Aorta (tissue), 5 donors: ENCODE results near the gene ADM5. TPM values are rescaled to one million over a fixed set of nuclear protein-coding genes. Genes with fewer than 3 reads are reported as not detected.
A peak's percentile ranks its signal among the peaks of the same experiment; 100 is the strongest.

ENCODE experiments used
- ATAC-seq: fragments of 200-7000 bp; cut with Tn5 transposase; one replicate; pipeline ENCODE4 v1.9.1; 2022; ENCODE audit warnings: moderate library complexity; ENCODE audit not compliant: low FRiP score
- DNase-seq, 2 donors: peaks; one replicate each; pipeline ENCODE4 v3.0.0-alpha.2; 2020
- H3K27ac ChIP-seq, 2 donors: one replicate each; pipeline ENCODE4 v1.5.1; 2013; ENCODE audit warnings: low read length in 2 of 2, mild to moderate bottlenecking in 2 of 2, moderate library complexity in 2 of 2, control low read depth in 1 of 2, inconsistent platforms in 1 of 2, low read depth in 1 of 2
- H3K27me3 ChIP-seq, 2 donors: one replicate each; pipeline ENCODE4 v1.6.1; 2013; ENCODE audit warnings: control low read depth in 1 of 2, low read length in 1 of 2, mild to moderate bottlenecking in 1 of 2, moderate library complexity in 1 of 2; ENCODE audit not compliant: insufficient read depth in 2 of 2, control insufficient read depth in 1 of 2
- H3K36me3 ChIP-seq, 2 donors: one replicate each; pipeline ENCODE4 v1.6.1; 2013; ENCODE audit warnings: control low read depth in 1 of 2, low read length in 1 of 2, mild to moderate bottlenecking in 1 of 2; ENCODE audit not compliant: insufficient read depth in 2 of 2, control insufficient read depth in 1 of 2
- H3K4me1 ChIP-seq, 2 donors: one replicate each; pipeline ENCODE4 v1.6.1; 2013; ENCODE audit warnings: low read length in 2 of 2, control low read depth in 1 of 2, mild to moderate bottlenecking in 1 of 2, moderate library complexity in 1 of 2; ENCODE audit not compliant: insufficient read depth in 2 of 2, control insufficient read depth in 1 of 2
- H3K4me3 ChIP-seq, 2 donors: one replicate each; pipeline ENCODE4 v1.5.1; 2013; ENCODE audit warnings: low read length in 2 of 2, control low read depth in 1 of 2, mild to moderate bottlenecking in 1 of 2
- H3K9me3 ChIP-seq: one replicate; pipeline ENCODE4 v1.6.1; 2013; ENCODE audit warnings: mild to moderate bottlenecking, low read length; ENCODE audit not compliant: control insufficient read depth
- whole genome bisulfite sequencing, 2 donors: extraction: QIAGEN DNeasy Blood & Tissue Kit; methylation state at CpG; one replicate each; pipeline ENCODE4 v1.1.7; 2013; 5-methylcytosine and 5-hydroxymethylcytosine counted together
- intact Hi-C, 2 donors: fragments of 100-400 bp; cut with DNase I; formaldehyde crosslinking; loops; one replicate each; pipeline versions ENCODE4 v1.14.2 to v1.15.0; 2022
- long read RNA-seq, 2 donors: library from polyadenylated mRNA; unstranded; transcript quantifications; one replicate each; pipeline ENCODE4 v2.0.0, GENCODE V29; 2020 to 2021
- polyA plus RNA-seq, 2 donors: library from polyadenylated mRNA; stranded (reverse); fragments of 200-250 nt; gene quantifications; one replicate each; pipeline ENCODE4 v1.2.3, GENCODE V29; 2013
- total RNA-seq, 2 donors: library from RNA; stranded (reverse); fragmentation: NEBNext Ultra II Directional; extraction: Animal tissue kit (Norgen Biotek cat#: 25700); gene quantifications; one replicate each; pipeline ENCODE4 v1.2.1, GENCODE V29; 2021
- donor health status: healthy with polysubstance abuse.
- donor health status: Bipolar disorder and iron deficiency.
- donor health status: DM: no; HTN: no; CAD: no.
- donor health status: DM: no; HTN: no; CAD: no.
- donor health status: DM: yes; HTN: yes; CAD: no.

The ADM5 gene
- 1 to 10 TPM in 1 of 2 donors, under 1 TPM in 1; 0.94 to 4.8 TPM for total RNA-seq
- under 1 TPM; 0.13 to 0.63 TPM for polyA plus RNA-seq
- long read RNA-seq, donor 1, partial matches to known transcripts = 0 of 1 reads
- long read RNA-seq, donor 1, other reads (novel, unspliced or antisense) = 0 of 1 reads
- long read RNA-seq, donor 2, transcript ADM5-201 (2 exons, 1,718 nt) = major isoform, 8 of 8 reads
- long read RNA-seq, donor 2, partial matches to known transcripts = 0 of 8 reads
- long read RNA-seq, donor 2, other reads (novel, unspliced or antisense) = 0 of 8 reads

- Histone ChIP-seq H3K9me3 (no peaks in the 10 kb centered on the region), H3K36me3 (peaks cover 0 to 8% of the 10 kb centered on the region in 2 donors), H3K4me1 (no peaks in the 10 kb centered on the region), H3K27ac (no peak within 1 kb of the TSS), H3K27me3 (no peaks in the 10 kb centered on the region), H3K4me3 (peak within 1 kb of the TSS; percentile 3 to 8)
- peak in 1 of 2 donors; percentile 82 for DNase-seq
- intact Hi-C loops = loop anchor here in 1 of 2 donors (10.0 kb wide), 1 partner anchor 65 kb away; no protein-coding TSS in a partner anchor
- ATAC-seq = peak; percentile 30
- WGBS, 2 donors = 30 to 33% methylated on average over 52 to 54 of the region's 54 CpGs
These were observed at the start of gene ADM5 for GRCh38 chr19:49689133-49690078. Gene ADM5, plus strand, starts transcription at chr19:49689594. Its CDS starts 244 bp downstream, at chr19:49689838.

- peak; percentile 99 to 100 for DNase-seq
- Histone ChIP-seq H3K27me3 (no peaks in the 10 kb centered on the region), H3K4me1 (no peaks in the 10 kb centered on the region), H3K4me3 (peak within 1 kb of the TSS; percentile 69 to 71), H3K27ac (peak within 1 kb of the TSS; percentile 96 to 100), H3K9me3 (no peaks in the 10 kb centered on the region), H3K36me3 (no peaks in the 10 kb centered on the region)
- WGBS, 2 donors = 0% methylated on average over 50 to 51 of the region's 51 CpGs
- ATAC-seq = peak; percentile 90
- intact Hi-C loops = no loop called here
These were observed 49.1 kb upstream of the ADM5 start, which contains the start of gene RRAS for GRCh38 chr19:49640113-49640898. Gene RRAS, minus strand, starts transcription at chr19:49640143. Its CDS starts 45 bp downstream, at chr19:49640098.

GRCh38 chr19:49641688-49642491 lies 47.5 kb upstream of the ADM5 start, which contains the start of gene SCAF1:
Gene SCAF1, plus strand, starts transcription at chr19:49642209. Its CDS starts 2,818 bp downstream, at chr19:49645027.
- WGBS, 2 donors = 1% methylated on average over 68 to 87 of the region's 87 CpGs
- H3K4me3 ChIP-seq = peak within 1 kb of the TSS; percentile 74 to 95
- no peaks in the 10 kb centered on the region for H3K4me1 ChIP-seq
- no peaks in the 10 kb centered on the region for H3K27me3 ChIP-seq
- H3K36me3 ChIP-seq = peaks cover 0 to 1% of the 10 kb centered on the region in 2 donors
- DNase-seq (peak; percentile 100), ATAC-seq (peak; percentile 92)
- peak within 1 kb of the TSS; percentile 96 to 100 for H3K27ac ChIP-seq
- intact Hi-C loops = no loop called here
- no peaks in the 10 kb centered on the region for H3K9me3 ChIP-seq

GRCh38 chr19:49642492-49643035 lies 46.8 kb upstream of the ADM5 start:
- H3K27ac ChIP-seq = peak overlapping the region; percentile 55 to 78
- peak overlapping the region; percentile 74 to 95 for H3K4me3 ChIP-seq
- DNase-seq (peak in 1 of 2 donors; percentile 65), ATAC-seq (no peak)
- 3% methylated on average over 5 of the region's 5 CpGs for WGBS, 2 donors
- no peaks in the 10 kb centered on the region for H3K27me3 ChIP-seq
- H3K9me3 ChIP-seq = no peaks in the 10 kb centered on the region
- H3K36me3 ChIP-seq = peaks cover 0 to 1% of the 10 kb centered on the region in 2 donors
- no peaks in the 10 kb centered on the region for H3K4me1 ChIP-seq
- intact Hi-C loops = no loop called here

GRCh38 chr19:49643466-49643865 lies 45.9 kb upstream of the ADM5 start:
- H3K27ac ChIP-seq = no peak overlapping the region
- no peak for DNase-seq
- no peak overlapping the region for H3K4me3 ChIP-seq

GRCh38 chr19:49645592-49645991 lies 43.8 kb upstream of the ADM5 start:
- DNase-seq = no peak
- no peak for ATAC-seq
- H3K36me3 ChIP-seq = peaks cover 0 to 1% of the 10 kb centered on the region in 2 donors
- H3K9me3 ChIP-seq = no peaks in the 10 kb centered on the region
- H3K4me1 ChIP-seq = no peaks in the 10 kb centered on the region
- 86 to 89% methylated on average over 11 of the region's 11 CpGs for WGBS, 2 donors
- no peaks in the 10 kb centered on the region for H3K27me3 ChIP-seq
- no peak overlapping the region for H3K27ac ChIP-seq
- H3K4me3 ChIP-seq = no peak overlapping the region
- intact Hi-C loops = no loop called here

More at GRCh38 chr19:49643466-49643865, 45.9 kb upstream of the ADM5 start:
- H3K4me1 ChIP-seq = no peaks in the 10 kb centered on the region
- H3K27me3 ChIP-seq = no peaks in the 10 kb centered on the region
- no peaks in the 10 kb centered on the region for H3K9me3 ChIP-seq
- 75 to 76% methylated on average over 2 of the region's 2 CpGs for WGBS, 2 donors
- ATAC-seq = no peak
- intact Hi-C loops = no loop called here
- H3K36me3 ChIP-seq = peaks cover 0 to 1% of the 10 kb centered on the region in 2 donors

- DNase-seq = no peak
These were observed 43.4 kb upstream of the ADM5 start for GRCh38 chr19:49645995-49646394.

More at GRCh38 chr19:49645995-49646394, 43.4 kb upstream of the ADM5 start:
- no peak for ATAC-seq
- H3K27me3 ChIP-seq = no peaks in the 10 kb centered on the region
- no peaks in the 10 kb centered on the region for H3K4me1 ChIP-seq
- no peak overlapping the region for H3K4me3 ChIP-seq
- intact Hi-C loops = no loop called here
- 89% methylated on average over 13 of the region's 13 CpGs for WGBS, 2 donors
- peaks cover 0 to 1% of the 10 kb centered on the region in 2 donors for H3K36me3 ChIP-seq
- H3K27ac ChIP-seq = no peak overlapping the region
- H3K9me3 ChIP-seq = no peaks in the 10 kb centered on the region
